ENCODE measurements around the gene KIAA0586.

- TF ChIP-seq CTCF (IDR thresholded peaks at IDR 0.05): peak; percentile 60 to 98 (median 88)
- TF ChIP-seq POLR2A (IDR thresholded peaks at IDR 0.05): no peak
Measured at GRCh38 chr14:58395812-58396788, 31.4 kb upstream of the KIAA0586 start, which contains the start of gene TOMM20L.
